A673 (cell line): ENCODE measurements around the gene FITM2.

Source experiments
- EZH2 ChIP-seq: fragments of 200-600 bp; sonication (generic); IDR thresholded peaks from 2 replicates; pipeline ENCODE4 v1.6.1; 2017; ENCODE audit warnings: borderline replicate concordance, low read depth, mild to moderate bottlenecking, mixed read lengths, antibody characterized with exemption, low read length; ENCODE audit not compliant: poor library complexity, severe bottlenecking
- TF ChIP-seq, protein P1 (sequence below): fragments of 300-800, 200-600 bp; sonication (generic); conservative IDR thresholded peaks from 2 replicates; pipeline ENCODE4 v1.5.1; 2017; ENCODE audit warnings: low read depth, mild to moderate bottlenecking, antibody characterized with exemption, low read length, moderate library complexity, mixed read lengths

DNA sequence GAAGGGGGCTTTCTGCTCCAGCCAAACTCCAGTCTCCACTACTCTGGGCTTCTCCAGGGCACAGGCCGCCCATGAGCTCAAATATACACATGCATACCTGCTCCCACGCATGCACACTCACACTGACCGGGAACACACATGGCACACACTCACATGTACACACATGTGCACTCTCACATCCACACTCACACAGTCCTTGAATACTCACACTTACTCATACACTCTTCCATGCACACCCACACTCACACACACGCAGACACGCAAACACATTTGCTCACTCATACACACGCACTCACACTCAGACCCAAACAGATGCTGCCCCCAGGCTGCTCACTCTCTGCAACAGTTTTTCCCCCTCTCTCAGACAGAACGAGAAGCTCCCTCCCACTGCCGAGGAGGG, 56.9 kb downstream of the FITM2 start:
- TF ChIP-seq, protein P1, sequence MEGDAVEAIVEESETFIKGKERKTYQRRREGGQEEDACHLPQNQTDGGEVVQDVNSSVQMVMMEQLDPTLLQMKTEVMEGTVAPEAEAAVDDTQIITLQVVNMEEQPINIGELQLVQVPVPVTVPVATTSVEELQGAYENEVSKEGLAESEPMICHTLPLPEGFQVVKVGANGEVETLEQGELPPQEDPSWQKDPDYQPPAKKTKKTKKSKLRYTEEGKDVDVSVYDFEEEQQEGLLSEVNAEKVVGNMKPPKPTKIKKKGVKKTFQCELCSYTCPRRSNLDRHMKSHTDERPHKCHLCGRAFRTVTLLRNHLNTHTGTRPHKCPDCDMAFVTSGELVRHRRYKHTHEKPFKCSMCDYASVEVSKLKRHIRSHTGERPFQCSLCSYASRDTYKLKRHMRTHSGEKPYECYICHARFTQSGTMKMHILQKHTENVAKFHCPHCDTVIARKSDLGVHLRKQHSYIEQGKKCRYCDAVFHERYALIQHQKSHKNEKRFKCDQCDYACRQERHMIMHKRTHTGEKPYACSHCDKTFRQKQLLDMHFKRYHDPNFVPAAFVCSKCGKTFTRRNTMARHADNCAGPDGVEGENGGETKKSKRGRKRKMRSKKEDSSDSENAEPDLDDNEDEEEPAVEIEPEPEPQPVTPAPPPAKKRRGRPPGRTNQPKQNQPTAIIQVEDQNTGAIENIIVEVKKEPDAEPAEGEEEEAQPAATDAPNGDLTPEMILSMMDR: no peak
- TF ChIP-seq EZH2: no peak
